ENCODE results near the gene DENND4A. TPM values are rescaled to one million over a fixed set of nuclear protein-coding genes. Genes with fewer than 3 reads are reported as not detected.

The DENND4A gene
- total and polyA plus RNA-seq, 9 of the 15 experiments (the other 6 are each of a cell fraction or from before 2014, with no cell fraction given): 6.8 to 32.3 (median 19.9) TPM

DNA sequence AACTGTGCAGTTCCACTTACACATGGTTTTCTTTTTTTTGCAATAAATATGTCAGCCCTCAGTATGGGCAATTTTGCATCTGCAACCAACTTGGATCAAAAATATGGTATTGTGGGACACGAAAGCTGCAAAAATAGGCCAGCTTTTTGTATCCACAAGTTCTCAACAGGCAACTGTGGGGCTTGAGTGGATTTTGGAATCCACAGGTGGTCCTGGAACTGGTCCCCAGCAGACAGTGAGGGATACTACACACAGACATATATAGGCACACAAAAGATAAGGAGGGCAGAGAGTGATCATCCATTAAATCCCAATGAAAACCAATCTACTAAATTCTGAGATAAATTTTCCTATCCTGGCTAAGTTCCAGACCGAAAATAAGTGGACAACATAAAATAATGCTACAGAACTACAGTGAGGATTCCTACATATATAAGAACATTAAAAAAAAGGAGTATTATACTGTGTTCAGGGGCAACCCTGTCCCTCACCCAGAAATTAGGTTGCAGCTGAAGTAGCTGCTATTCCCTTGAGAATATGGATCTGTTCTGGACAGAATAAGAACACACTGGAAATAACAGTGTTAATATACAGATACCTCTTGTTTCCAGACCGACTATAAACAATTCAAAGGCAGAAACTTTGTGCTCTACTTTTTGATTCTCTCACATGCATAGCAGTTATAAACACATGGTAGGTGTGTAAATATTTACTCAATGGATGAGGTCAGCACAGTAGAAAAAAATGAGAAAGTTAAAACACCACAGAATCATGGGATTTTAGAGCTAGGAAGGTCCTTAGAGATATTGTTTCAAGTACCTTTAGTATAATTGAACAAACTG, 25.4 kb downstream of the DENND4A start:
- no peaks in the 10 kb centered on the region for H3K9me1 ChIP-seq (ENCODE audit: control insufficient read depth, insufficient read depth, low read length)
- POLR2A ChIA-PET: interaction anchor here (0.7 to 0.9 kb wide), 3 partner anchors 8 to 19 kb away, joined by 3 to 5 read pairs (median 3); no protein-coding TSS in a partner anchor
- ATAC-seq (no peak), DNase-seq (ENCODE audit: extremely low read depth in 1 of 4, low spot score in 3 of 4) (no peak), FAIRE-seq (no peak)
- 50% methylated on average over 3 of the region's 3 CpGs for WGBS (ENCODE audit: insufficient coverage, low coverage, missing lambda C conversion rate)
- H3K9ac ChIP-seq (ENCODE audit: insufficient read depth in 1 of 2, low read depth in 2 of 2, low read length in 2 of 2): no peak overlapping the region
- intact Hi-C loops (cut with micrococcal nuclease): no loop called here
- no peaks in the 10 kb centered on the region for H4K20me1 ChIP-seq (replicated peaks; ENCODE audit: control insufficient read depth, insufficient read depth, low read length)
- in situ Hi-C loops (cut with MboI): no loop called here
- H3K4me1 ChIP-seq (replicated peaks in 1 of 2; ENCODE audit: control insufficient read depth in 2 of 2, insufficient read depth in 2 of 2, low read length in 2 of 2): no peaks in the 10 kb centered on the region; a peak in 3 of 5 replicates
- no peak overlapping the region for H3K4me3 ChIP-seq
- H3K27me3 ChIP-seq (ENCODE audit: control insufficient read depth in 2 of 2, insufficient read depth in 2 of 2, low read length in 2 of 2): no peaks in the 10 kb centered on the region
- no peak overlapping the region; the same call in 1 of the 2 replicates for H3K4me2 ChIP-seq (ENCODE audit: insufficient read depth, low read length)
- no peaks in the 10 kb centered on the region for H3K36me3 ChIP-seq (ENCODE audit: control insufficient read depth, insufficient read depth, low read length)
- CTCF ChIA-PET (ENCODE audit: low intra/inter-chr PET ratio): no interaction called here
- BruUV-seq (replicated peaks): no TSS peak
- no peaks in the 10 kb centered on the region for H3K9me3 ChIP-seq (replicated peaks; ENCODE audit: control insufficient read depth, insufficient read depth, low read depth, low read length)
- H2AFZ ChIP-seq (ENCODE audit: low read depth, low read length): no peak overlapping the region
- H3K27ac ChIP-seq (ENCODE audit: extremely low read depth, low read depth, low read length): no peak overlapping the region
- peaks cover 30% of the 10 kb centered on the region for H3K79me2 ChIP-seq (ENCODE audit: control insufficient read depth, insufficient read depth, low read length)
- TF ChIP-seq ZBTB1 (CRISPR knock-in tag; IDR thresholded peaks at IDR 0.05; ENCODE audit: borderline replicate concordance, low read depth) (no peak), ZC3H8 (IDR thresholded peaks at IDR 0.05) (no peak), ETS2 (tag; IDR thresholded peaks at IDR 0.05; ENCODE audit: borderline replicate concordance, poor library complexity, severe bottlenecking) (no peak), PHB (CRISPR knock-in tag; IDR thresholded peaks at IDR 0.05) (no peak), FOXA1 (IDR thresholded peaks at IDR 0.05; ENCODE audit: borderline replicate concordance) (peak; percentile 60; the same call in 1 of the 2 replicates), TAF15 (IDR thresholded peaks at IDR 0.05; ENCODE audit: low read depth, low read length) (no peak), TAF9B (IDR thresholded peaks at IDR 0.05; ENCODE audit: partially characterized antibody) (no peak), JUN (IDR thresholded peaks at IDR 0.05; ENCODE audit: borderline replicate concordance, low read depth, low read length) (peak; percentile 52), JUN (CRISPR knock-in tag; IDR thresholded peaks at IDR 0.05; ENCODE audit: borderline replicate concordance) (no peak), FOXJ2 (tag; IDR thresholded peaks at IDR 0.05) (0 out of 2 replicates have a peak, but pooled peaks have one; percentile 18), WHSC1 (IDR thresholded peaks at IDR 0.05; ENCODE audit: low read length) (no peak), ZNF384 (IDR thresholded peaks at IDR 0.05; ENCODE audit: low read depth, low read length) (peak; percentile 68), JUND (IDR thresholded peaks at IDR 0.05; ENCODE audit: borderline replicate concordance, low read depth, low read length) (peak; percentile 69; the same call in 1 of the 2 replicates), JUND (tag; IDR thresholded peaks at IDR 0.05; ENCODE audit: borderline replicate concordance, low read depth, low read length) (peak; percentile 68; the same call in 1 of the 3 replicates), SIRT6 (IDR thresholded peaks at IDR 0.05; ENCODE audit: low read depth, low read length) (no peak), RAD51 (IDR thresholded peaks at IDR 0.05; ENCODE audit: borderline replicate concordance, low read depth) (no peak), FOXA3 (CRISPR knock-in tag; conservative IDR thresholded peaks at IDR 0.05 in 1 of 2, IDR thresholded peaks at IDR 0.05 in 1 of 2) (peak in 1 of 2 experiments; percentile 86; a peak in 2 of 4 replicates), NCOA4 (IDR thresholded peaks at IDR 0.05; ENCODE audit: partially characterized antibody) (no peak), HDGF (IDR thresholded peaks at IDR 0.05) (no peak), SMARCE1 (IDR thresholded peaks at IDR 0.05) (no peak)
- TF ChIP-seq, protein P1, sequence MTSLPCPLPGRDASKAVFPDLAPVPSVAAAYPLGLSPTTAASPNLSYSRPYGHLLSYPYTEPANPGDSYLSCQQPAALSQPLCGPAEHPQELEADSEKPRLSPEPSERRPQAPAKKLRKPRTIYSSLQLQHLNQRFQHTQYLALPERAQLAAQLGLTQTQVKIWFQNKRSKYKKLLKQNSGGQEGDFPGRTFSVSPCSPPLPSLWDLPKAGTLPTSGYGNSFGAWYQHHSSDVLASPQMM (CRISPR knock-in tag; IDR thresholded peaks at IDR 0.05): no peak
